K562 (cell line): Measurements from ENCODE around the gene TARS1. TPM values are rescaled to one million over a fixed set of nuclear protein-coding genes. Genes with fewer than 3 reads are reported as not detected.

Experiments
- HOXB6 ChIP-seq: fragments of 250-450 bp; sonication (Bioruptor Pico); IDR thresholded peaks from 2 replicates; pipeline ENCODE4 v1.5.1; 2022; ENCODE audit warnings: mild to moderate bottlenecking, borderline replicate concordance
- polyA plus RNA-seq, 8 experiments: library from polyadenylated mRNA; depleted of rRNA in 4 of 8; stranded (reverse) in 5 of 8; unstranded in 3 of 8; fragments of >200 nt; fragmentation: Nextera tagmentation in 2 of 8; fragmentation: Illumina TruSeq in 1 of 8; extraction: Ambion mirVana in 2 of 8; extraction: Trizol in 1 of 8; gene quantifications; 2 replicates each; pipeline versions ENCODE4 v1.2.1 to v1.2.3, GENCODE V29; 2011 to 2014; ENCODE audit warnings: inconsistent platforms in 1 of 8, missing spikeins in 1 of 8
- total RNA-seq, 7 experiments: library from RNA; depleted of rRNA in 6 of 7; stranded (reverse); fragments of >200 nt in 6 of 7; fragmentation: Illumina TruSeq in 2 of 7; extraction: Trizol in 2 of 7; gene quantifications; 2 replicates each; pipeline versions ENCODE4 v1.2.1 to v1.2.3, GENCODE V29; 2011 to 2021; ENCODE audit warnings: low replicate concordance in 1 of 7
- TF ChIP-seq, protein P1 (sequence below), 2 experiments: fragments of 450-650 bp in 1 of 2; sonication (generic) in 1 of 2; formaldehyde crosslinking in 1 of 2; IDR thresholded peaks; 2 replicates each; pipeline versions ENCODE4 v1.7.1 to v1.9.0; 2016 to 2022; ENCODE audit warnings: inconsistent platforms in 1 of 2, mild to moderate bottlenecking in 1 of 2, missing genetic modification reagents in 1 of 2

Gene TARS1
- total and polyA plus RNA-seq, 9 of the 15 experiments (the other 6 are each of a cell fraction or from before 2014, with no cell fraction given) = 263 to 518 (median 439) TPM

DNA sequence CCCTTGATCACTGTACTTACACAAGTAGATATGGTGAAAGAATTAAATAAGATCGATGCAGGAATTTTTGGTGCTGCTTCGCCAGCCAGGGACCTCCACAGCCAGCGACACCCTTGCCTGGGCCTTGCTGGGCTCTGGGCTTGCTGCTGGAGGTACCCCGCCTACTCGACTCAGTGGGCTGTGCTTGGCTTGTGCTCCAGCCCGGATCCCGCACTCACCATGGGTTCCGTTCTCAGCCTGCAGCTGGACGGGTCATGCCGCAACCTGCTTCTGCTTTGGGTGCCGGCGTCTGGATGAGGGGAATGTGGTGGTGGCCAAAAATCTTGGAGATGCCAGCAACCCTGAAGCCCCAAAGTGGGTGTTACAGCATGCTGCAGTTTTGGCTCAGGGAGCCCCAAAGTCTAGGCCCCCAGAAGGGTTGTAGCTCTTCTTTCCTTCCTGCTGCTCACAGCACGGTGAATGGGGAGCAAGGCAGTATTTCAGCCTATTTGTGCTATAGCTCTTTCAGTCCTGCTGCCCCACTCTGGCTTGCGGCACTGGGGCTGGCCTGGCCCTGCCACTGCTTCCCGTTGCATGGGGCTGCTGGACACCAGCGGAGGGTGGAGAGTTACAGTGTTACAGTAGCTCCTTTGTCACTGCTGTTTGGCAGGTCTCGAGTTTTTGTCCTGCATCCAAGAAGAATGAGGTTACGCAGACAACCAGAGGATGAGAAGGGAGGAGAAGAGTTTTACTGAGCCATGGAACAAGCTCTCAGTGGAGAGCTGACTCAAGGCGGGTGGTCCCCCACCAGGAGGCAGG lies 48.0 kb downstream of the TARS1 start (continued):
- no peak for TF ChIP-seq HOXB6 (CRISPR knock-in tag)
- TF ChIP-seq, protein P1, sequence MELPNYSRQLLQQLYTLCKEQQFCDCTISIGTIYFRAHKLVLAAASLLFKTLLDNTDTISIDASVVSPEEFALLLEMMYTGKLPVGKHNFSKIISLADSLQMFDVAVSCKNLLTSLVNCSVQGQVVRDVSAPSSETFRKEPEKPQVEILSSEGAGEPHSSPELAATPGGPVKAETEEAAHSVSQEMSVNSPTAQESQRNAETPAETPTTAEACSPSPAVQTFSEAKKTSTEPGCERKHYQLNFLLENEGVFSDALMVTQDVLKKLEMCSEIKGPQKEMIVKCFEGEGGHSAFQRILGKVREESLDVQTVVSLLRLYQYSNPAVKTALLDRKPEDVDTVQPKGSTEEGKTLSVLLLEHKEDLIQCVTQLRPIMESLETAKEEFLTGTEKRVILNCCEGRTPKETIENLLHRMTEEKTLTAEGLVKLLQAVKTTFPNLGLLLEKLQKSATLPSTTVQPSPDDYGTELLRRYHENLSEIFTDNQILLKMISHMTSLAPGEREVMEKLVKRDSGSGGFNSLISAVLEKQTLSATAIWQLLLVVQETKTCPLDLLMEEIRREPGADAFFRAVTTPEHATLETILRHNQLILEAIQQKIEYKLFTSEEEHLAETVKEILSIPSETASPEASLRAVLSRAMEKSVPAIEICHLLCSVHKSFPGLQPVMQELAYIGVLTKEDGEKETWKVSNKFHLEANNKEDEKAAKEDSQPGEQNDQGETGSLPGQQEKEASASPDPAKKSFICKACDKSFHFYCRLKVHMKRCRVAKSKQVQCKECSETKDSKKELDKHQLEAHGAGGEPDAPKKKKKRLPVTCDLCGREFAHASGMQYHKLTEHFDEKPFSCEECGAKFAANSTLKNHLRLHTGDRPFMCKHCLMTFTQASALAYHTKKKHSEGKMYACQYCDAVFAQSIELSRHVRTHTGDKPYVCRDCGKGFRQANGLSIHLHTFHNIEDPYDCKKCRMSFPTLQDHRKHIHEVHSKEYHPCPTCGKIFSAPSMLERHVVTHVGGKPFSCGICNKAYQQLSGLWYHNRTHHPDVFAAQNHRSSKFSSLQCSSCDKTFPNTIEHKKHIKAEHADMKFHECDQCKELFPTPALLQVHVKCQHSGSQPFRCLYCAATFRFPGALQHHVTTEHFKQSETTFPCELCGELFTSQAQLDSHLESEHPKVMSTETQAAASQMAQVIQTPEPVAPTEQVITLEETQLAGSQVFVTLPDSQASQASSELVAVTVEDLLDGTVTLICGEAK (IDR thresholded peaks at IDR 0.05) = no peak
- TF ChIP-seq, protein P1 (CRISPR knock-in tag; IDR thresholded peaks at IDR 0.05) = no peak
- TF ChIP-seq, all 486 proteins: peak for 0
